ENCODE data around the gene HIGD1B. TPM values are rescaled to one million over a fixed set of nuclear protein-coding genes. Genes with fewer than 3 reads are reported as not detected.

The HIGD1B gene
- polyA plus RNA-seq, 3 donors: not detected

- no peak overlapping the region for H3K27ac Mint-ChIP-seq
- no peaks in the 10 kb centered on the region for H3K36me3 ChIP-seq (replicated peaks in 1 of 2; ENCODE audit: control insufficient read depth in 1 of 2, insufficient read depth in 2 of 2, low read length in 2 of 2)
- H3K79me2 ChIP-seq (ENCODE audit: insufficient read depth, low read length): no peaks in the 10 kb centered on the region
- DNase-seq: no peak
- H3K9ac ChIP-seq (ENCODE audit: insufficient read depth, low read length, poor library complexity, severe bottlenecking): peak overlapping the region; percentile 27
- H2AFZ ChIP-seq (ENCODE audit: insufficient read depth, low read depth, low read length, poor library complexity, severe bottlenecking): peak overlapping the region; percentile 67
- peak overlapping the region; percentile 75 to 90 for H3K4me3 Mint-ChIP-seq
- peaks cover 68 to 89% (median 72%) of the 10 kb centered on the region in 3 donors for H3K27me3 Mint-ChIP-seq (ENCODE audit: low read depth in 3 of 3)
- peaks cover 0 to 12% of the 10 kb centered on the region in 2 donors for H3K9me3 ChIP-seq (replicated peaks in 1 of 2; ENCODE audit: control insufficient read depth in 1 of 2, insufficient read depth in 1 of 2, low read length in 2 of 2)
- intact Hi-C loops (cut with micrococcal nuclease): no loop called here
- no peak overlapping the region for H3K27ac ChIP-seq (ENCODE audit: low read depth in 1 of 2, low read length in 2 of 2)
- TF ChIP-seq CTCF (IDR thresholded peaks at IDR 0.05): no peak
- peaks cover 0 to 5% of the 10 kb centered on the region in 2 donors for H3K36me3 Mint-ChIP-seq
- H4K20me1 ChIP-seq (ENCODE audit: insufficient read depth, low read length): no peaks in the 10 kb centered on the region
- peaks cover 11% of the 10 kb centered on the region for H3K4me1 Mint-ChIP-seq
- peaks cover 10 to 20% of the 10 kb centered on the region in 2 donors for H3K4me1 ChIP-seq (ENCODE audit: control insufficient read depth in 1 of 2, insufficient read depth in 2 of 2, low read length in 2 of 2)
- H3K4me3 ChIP-seq (replicated peaks in 1 of 3; ENCODE audit: low read depth in 2 of 3, low read length in 3 of 3): peak overlapping the region in 1 of 3 experiments; percentile 60
- peak overlapping the region; percentile 73 for H3K4me2 ChIP-seq (replicated peaks; ENCODE audit: extremely low read depth, low read length, poor library complexity, severe bottlenecking)
- peaks cover 48 to 82% of the 10 kb centered on the region in 2 donors for H3K27me3 ChIP-seq (ENCODE audit: control insufficient read depth in 2 of 2, insufficient read depth in 2 of 2, low read length in 2 of 2)
- H3K9me3 Mint-ChIP-seq: peaks cover 0 to 20% (median 6%) of the 10 kb centered on the region in 7 donors
- 2% methylated on average over 14 of the region's 21 CpGs for WGBS (ENCODE audit: insufficient coverage)
Observed at GRCh38 chr17:44828919-44829522, 18.7 kb upstream of the HIGD1B start.

- H2AFZ ChIP-seq (ENCODE audit: insufficient read depth, low read depth, low read length, poor library complexity, severe bottlenecking): peak within 1 kb of the TSS; percentile 67
- peaks cover 73 to 94% (median 77%) of the 10 kb centered on the region in 3 donors for H3K27me3 Mint-ChIP-seq (ENCODE audit: low read depth in 3 of 3)
Observed at GRCh38 chr17:44829523-44830358, 17.9 kb upstream of the HIGD1B start, which contains the start of gene GJC1. TSS of gene GJC1 (minus strand) at chr17:44830287. CDS start at chr17:44805817, 24,470 bp downstream.

More at GRCh38 chr17:44829523-44830358, 17.9 kb upstream of the HIGD1B start, which contains the start of gene GJC1:
- under 1% methylated on average over 123 of the region's 123 CpGs for WGBS (ENCODE audit: insufficient coverage)
- peak within 1 kb of the TSS in 1 of 3 experiments; percentile 60 for H3K4me3 ChIP-seq (replicated peaks in 1 of 3; ENCODE audit: low read depth in 2 of 3, low read length in 3 of 3)
- H3K9me3 Mint-ChIP-seq: peaks cover 0 to 24% (median 6%) of the 10 kb centered on the region in 7 donors
- peaks cover 0 to 12% of the 10 kb centered on the region in 2 donors for H3K9me3 ChIP-seq (replicated peaks in 1 of 2; ENCODE audit: control insufficient read depth in 1 of 2, insufficient read depth in 1 of 2, low read length in 2 of 2)
- H3K27ac Mint-ChIP-seq: no peak within 1 kb of the TSS
- no peak for DNase-seq
- H3K4me2 ChIP-seq (replicated peaks; ENCODE audit: extremely low read depth, low read length, poor library complexity, severe bottlenecking): peak within 1 kb of the TSS; percentile 73
- H3K9ac ChIP-seq (ENCODE audit: insufficient read depth, low read length, poor library complexity, severe bottlenecking): peak within 1 kb of the TSS; percentile 27
- no peaks in the 10 kb centered on the region for H3K36me3 ChIP-seq (replicated peaks in 1 of 2; ENCODE audit: control insufficient read depth in 1 of 2, insufficient read depth in 2 of 2, low read length in 2 of 2)
- TF ChIP-seq CTCF (IDR thresholded peaks at IDR 0.05): no peak
- H3K27me3 ChIP-seq (ENCODE audit: control insufficient read depth in 2 of 2, insufficient read depth in 2 of 2, low read length in 2 of 2): peaks cover 48 to 81% of the 10 kb centered on the region in 2 donors
- peaks cover 11% of the 10 kb centered on the region for H3K4me1 Mint-ChIP-seq
- H3K4me1 ChIP-seq (ENCODE audit: control insufficient read depth in 1 of 2, insufficient read depth in 2 of 2, low read length in 2 of 2): peaks cover 10 to 20% of the 10 kb centered on the region in 2 donors
- intact Hi-C loops (cut with micrococcal nuclease): no loop called here
- peak within 1 kb of the TSS; percentile 75 to 90 for H3K4me3 Mint-ChIP-seq
- peaks cover 0 to 5% of the 10 kb centered on the region in 2 donors for H3K36me3 Mint-ChIP-seq
- H3K79me2 ChIP-seq (ENCODE audit: insufficient read depth, low read length): no peaks in the 10 kb centered on the region
- H4K20me1 ChIP-seq (ENCODE audit: insufficient read depth, low read length): no peaks in the 10 kb centered on the region
- no peak within 1 kb of the TSS for H3K27ac ChIP-seq (ENCODE audit: low read depth in 1 of 2, low read length in 2 of 2)

All from CD14-positive monocyte (primary cell).